Prostate gland (tissue), 2 donors: ENCODE data around the gene ALDH1A2.

ENCODE experiments used
- POLR2AphosphoS5 ChIP-seq: sonication (generic); formaldehyde crosslinking; IDR thresholded peaks from one replicate; pipeline ENCODE4 v1.6.1; 2017; ENCODE audit warnings: antibody characterized with exemption
- TF ChIP-seq, protein P1 (sequence below), 4 experiments: fragments of 200-600 bp in 2 of 4; fragments of 450-650 bp in 2 of 4; sonication (generic) in 2 of 4; IDR thresholded peaks; 1 replicate in 3 of 4; 2 replicates in 1 of 4; pipeline ENCODE4 v1.5.1; 2016 to 2019; ENCODE audit warnings: antibody characterized with exemption in 4 of 4, mild to moderate bottlenecking in 2 of 4, moderate library complexity in 2 of 4

DNA sequence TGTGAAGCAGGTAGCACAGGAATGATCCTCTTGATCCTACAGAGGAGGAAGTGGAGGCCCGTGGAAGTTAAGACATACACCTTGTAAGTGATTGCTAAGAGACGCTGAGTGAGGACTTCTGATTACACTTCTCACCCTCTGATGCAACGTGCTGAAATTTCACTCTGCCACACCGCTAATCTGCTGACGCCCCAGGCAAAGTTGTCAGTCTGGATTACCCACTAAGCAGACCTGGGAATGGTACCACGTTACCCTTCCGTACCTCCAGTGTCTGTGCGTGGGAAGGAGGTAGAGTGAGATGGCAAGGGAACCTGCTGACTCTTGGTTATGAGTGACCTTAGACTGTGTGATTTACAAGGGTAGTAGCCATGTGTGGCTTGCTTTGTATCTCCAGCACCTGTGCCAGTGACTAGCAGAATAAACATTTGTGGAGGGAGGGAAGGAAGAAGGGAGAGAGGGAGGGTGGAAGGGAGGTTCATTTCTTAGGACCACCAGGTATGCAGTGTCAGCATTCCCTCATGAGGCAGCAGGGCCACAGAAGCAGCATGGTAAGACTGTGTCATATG is 115.0 kb downstream of the ALDH1A2 start:
- TF ChIP-seq, protein P1, sequence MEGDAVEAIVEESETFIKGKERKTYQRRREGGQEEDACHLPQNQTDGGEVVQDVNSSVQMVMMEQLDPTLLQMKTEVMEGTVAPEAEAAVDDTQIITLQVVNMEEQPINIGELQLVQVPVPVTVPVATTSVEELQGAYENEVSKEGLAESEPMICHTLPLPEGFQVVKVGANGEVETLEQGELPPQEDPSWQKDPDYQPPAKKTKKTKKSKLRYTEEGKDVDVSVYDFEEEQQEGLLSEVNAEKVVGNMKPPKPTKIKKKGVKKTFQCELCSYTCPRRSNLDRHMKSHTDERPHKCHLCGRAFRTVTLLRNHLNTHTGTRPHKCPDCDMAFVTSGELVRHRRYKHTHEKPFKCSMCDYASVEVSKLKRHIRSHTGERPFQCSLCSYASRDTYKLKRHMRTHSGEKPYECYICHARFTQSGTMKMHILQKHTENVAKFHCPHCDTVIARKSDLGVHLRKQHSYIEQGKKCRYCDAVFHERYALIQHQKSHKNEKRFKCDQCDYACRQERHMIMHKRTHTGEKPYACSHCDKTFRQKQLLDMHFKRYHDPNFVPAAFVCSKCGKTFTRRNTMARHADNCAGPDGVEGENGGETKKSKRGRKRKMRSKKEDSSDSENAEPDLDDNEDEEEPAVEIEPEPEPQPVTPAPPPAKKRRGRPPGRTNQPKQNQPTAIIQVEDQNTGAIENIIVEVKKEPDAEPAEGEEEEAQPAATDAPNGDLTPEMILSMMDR (IDR thresholded peaks at IDR 0.05) = no peak
- TF ChIP-seq POLR2AphosphoS5 = no peak
